Measurements from ENCODE around the gene TRMT1. TPM values are rescaled to one million over a fixed set of nuclear protein-coding genes. Genes with fewer than 3 reads are reported as not detected.

TRMT1 gene
- total and polyA plus RNA-seq, 2 of the 8 experiments (the other 6 are each of a cell fraction or from before 2014, with no cell fraction given), result 77.4 to 99.3 TPM

DNA sequence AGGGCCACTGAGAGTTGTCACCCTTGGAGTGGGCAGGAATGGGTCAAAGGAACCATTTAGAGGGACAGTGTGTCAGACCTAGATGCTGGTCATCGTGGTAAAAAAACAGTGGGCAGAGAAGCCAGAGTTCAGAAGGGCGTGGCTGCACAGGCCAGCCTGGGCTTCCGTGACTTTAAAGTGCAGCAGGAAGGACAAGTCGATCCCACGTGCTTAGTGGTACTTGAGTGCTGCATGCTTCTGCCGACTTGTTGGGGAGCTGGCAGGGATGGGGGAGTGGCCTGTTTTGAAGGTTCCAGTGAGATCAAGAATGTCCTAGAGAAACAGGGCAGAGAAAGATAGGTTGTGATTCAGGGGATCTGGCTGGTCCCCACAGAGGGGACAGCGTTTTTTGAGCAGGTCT, 30.9 kb downstream of the TRMT1 start:
- 84% methylated on average over 7 of the region's 7 CpGs; no CpG with 5 or more reads in 1 of the 2 experiments for WGBS, 2 experiments (ENCODE audit: extremely low coverage in 1 of 2, insufficient coverage in 1 of 2, insufficient read length in 1 of 2, insufficient replicate concordance in 2 of 2, low coverage in 1 of 2, low lambda C conversion rate in 2 of 2, missing lambda C conversion rate in 1 of 2)
- no peak for TF ChIP-seq RFX5 (IDR thresholded peaks at IDR 0.05; ENCODE audit: borderline replicate concordance, low read depth, low read length)
- TF ChIP-seq RXRA (IDR thresholded peaks at IDR 0.05; ENCODE audit: insufficient read depth, low read depth, low read length), result no peak
- TF ChIP-seq, protein P1, sequence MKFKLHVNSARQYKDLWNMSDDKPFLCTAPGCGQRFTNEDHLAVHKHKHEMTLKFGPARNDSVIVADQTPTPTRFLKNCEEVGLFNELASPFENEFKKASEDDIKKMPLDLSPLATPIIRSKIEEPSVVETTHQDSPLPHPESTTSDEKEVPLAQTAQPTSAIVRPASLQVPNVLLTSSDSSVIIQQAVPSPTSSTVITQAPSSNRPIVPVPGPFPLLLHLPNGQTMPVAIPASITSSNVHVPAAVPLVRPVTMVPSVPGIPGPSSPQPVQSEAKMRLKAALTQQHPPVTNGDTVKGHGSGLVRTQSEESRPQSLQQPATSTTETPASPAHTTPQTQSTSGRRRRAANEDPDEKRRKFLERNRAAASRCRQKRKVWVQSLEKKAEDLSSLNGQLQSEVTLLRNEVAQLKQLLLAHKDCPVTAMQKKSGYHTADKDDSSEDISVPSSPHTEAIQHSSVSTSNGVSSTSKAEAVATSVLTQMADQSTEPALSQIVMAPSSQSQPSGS (IDR thresholded peaks at IDR 0.05; ENCODE audit: low read length), result no peak
- TF ChIP-seq ASH2L (IDR thresholded peaks at IDR 0.05; ENCODE audit: low read length), result no peak
- TF ChIP-seq, protein P2, sequence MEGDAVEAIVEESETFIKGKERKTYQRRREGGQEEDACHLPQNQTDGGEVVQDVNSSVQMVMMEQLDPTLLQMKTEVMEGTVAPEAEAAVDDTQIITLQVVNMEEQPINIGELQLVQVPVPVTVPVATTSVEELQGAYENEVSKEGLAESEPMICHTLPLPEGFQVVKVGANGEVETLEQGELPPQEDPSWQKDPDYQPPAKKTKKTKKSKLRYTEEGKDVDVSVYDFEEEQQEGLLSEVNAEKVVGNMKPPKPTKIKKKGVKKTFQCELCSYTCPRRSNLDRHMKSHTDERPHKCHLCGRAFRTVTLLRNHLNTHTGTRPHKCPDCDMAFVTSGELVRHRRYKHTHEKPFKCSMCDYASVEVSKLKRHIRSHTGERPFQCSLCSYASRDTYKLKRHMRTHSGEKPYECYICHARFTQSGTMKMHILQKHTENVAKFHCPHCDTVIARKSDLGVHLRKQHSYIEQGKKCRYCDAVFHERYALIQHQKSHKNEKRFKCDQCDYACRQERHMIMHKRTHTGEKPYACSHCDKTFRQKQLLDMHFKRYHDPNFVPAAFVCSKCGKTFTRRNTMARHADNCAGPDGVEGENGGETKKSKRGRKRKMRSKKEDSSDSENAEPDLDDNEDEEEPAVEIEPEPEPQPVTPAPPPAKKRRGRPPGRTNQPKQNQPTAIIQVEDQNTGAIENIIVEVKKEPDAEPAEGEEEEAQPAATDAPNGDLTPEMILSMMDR (IDR thresholded peaks at IDR 0.05; ENCODE audit: control extremely low read depth in 1 of 3, insufficient read depth in 1 of 3, low read depth in 1 of 3, low read length in 3 of 3), result no peak
- TF ChIP-seq CBX8 (IDR thresholded peaks at IDR 0.05; ENCODE audit: borderline replicate concordance, low read depth, low read length), result no peak
- TF ChIP-seq CBX5 (IDR thresholded peaks at IDR 0.05; ENCODE audit: low read depth, low read length), result no peak
- TF ChIP-seq BRCA1 (IDR thresholded peaks at IDR 0.05; ENCODE audit: low read depth, low read length), result no peak
- no peak for TF ChIP-seq BCL11A (IDR thresholded peaks at IDR 0.05; ENCODE audit: low read depth in 2 of 2, low read length in 2 of 2)
- TF ChIP-seq POLR2A (IDR thresholded peaks at IDR 0.05; ENCODE audit: control extremely low read depth in 1 of 2, low read depth in 2 of 2, low read length in 2 of 2), result no peak

More for the DNA sequence above, 30.9 kb downstream of the TRMT1 start:
- Histone ChIP-seq H3K4ac (replicated peaks; ENCODE audit: insufficient read length, low read depth, low read length) (no peak overlapping the region), H3K56ac (replicated peaks; ENCODE audit: insufficient read length, low read depth, low read length) (no peak overlapping the region), H3K9ac (replicated peaks in 1 of 4; ENCODE audit: extremely low read depth in 1 of 4, low read depth in 3 of 4, low read length in 3 of 4) (no peak overlapping the region), H4K91ac (replicated peaks; ENCODE audit: insufficient read length, low read length) (no peak overlapping the region), H3K4me3 (ENCODE audit: extremely low read depth in 1 of 4, insufficient read depth in 2 of 4, low read depth in 3 of 4, low read length in 4 of 4) (no peak overlapping the region), H3K14ac (ENCODE audit: insufficient read length) (no peak overlapping the region), H3K79me2 (ENCODE audit: control insufficient read depth in 1 of 2, insufficient read depth in 2 of 2, low read length in 2 of 2) (no peaks in the 10 kb centered on the region), H3K4me2 (ENCODE audit: insufficient read depth in 1 of 2, low read depth in 2 of 2, low read length in 2 of 2) (no peak overlapping the region), H3K18ac (ENCODE audit: extremely low read depth, low read length) (no peak overlapping the region), H3K9me3 (ENCODE audit: insufficient read depth in 2 of 2, low read depth in 1 of 2, low read length in 1 of 2) (no peaks in the 10 kb centered on the region), H2BK20ac (ENCODE audit: low read length) (no peak overlapping the region), H2BK5ac (ENCODE audit: low read depth, low read length) (no peak overlapping the region), H3K23ac (ENCODE audit: insufficient read length) (no peak overlapping the region), H3K79me1 (ENCODE audit: low read depth, low read length) (no peaks in the 10 kb centered on the region), H3K27ac (ENCODE audit: low read depth, low read length) (no peak overlapping the region), H2AK5ac (ENCODE audit: low read depth, low read length) (no peak overlapping the region), H4K8ac (ENCODE audit: extremely low read depth, insufficient read depth, low read length) (no peak overlapping the region), H3K27me3 (replicated peaks in 1 of 4; ENCODE audit: control insufficient read depth in 3 of 4, extremely low read depth in 1 of 4, insufficient read depth in 3 of 4, low read length in 3 of 4) (peaks cover 0 to 10% (median 4%) of the 10 kb centered on the region in 4 experiments; a peak in 3 of 7 replicates), H2AFZ (ENCODE audit: low read length) (no peak overlapping the region), H3K23me2 (ENCODE audit: low read depth, low read length) (no peaks in the 10 kb centered on the region), H4K20me1 (replicated peaks in 1 of 2; ENCODE audit: control insufficient read depth in 1 of 2, insufficient read depth in 2 of 2, low read length in 2 of 2) (no peaks in the 10 kb centered on the region), H4K5ac (ENCODE audit: insufficient read length, low read depth, low read length) (no peak overlapping the region), H2BK120ac (replicated peaks; ENCODE audit: low read depth, low read length) (no peak overlapping the region), H3K36me3 (ENCODE audit: control insufficient read depth in 2 of 4, insufficient read depth in 4 of 4, low read length in 3 of 4) (no peaks in the 10 kb centered on the region), H3K4me1 (replicated peaks in 1 of 4; ENCODE audit: control insufficient read depth in 3 of 4, insufficient read depth in 4 of 4, low read length in 3 of 4) (peaks cover 1 to 11% (median 5%) of the 10 kb centered on the region in 4 experiments; a peak in 6 of 7 replicates), H2BK12ac (ENCODE audit: low read depth, low read length) (no peak overlapping the region; the same call in 1 of the 2 replicates), H2BK15ac (ENCODE audit: low read length) (no peak overlapping the region)
- FAIRE-seq (no peak), DNase-seq (ENCODE audit: low read depth in 1 of 2, low spot score in 2 of 2) (no peak)
- POLR2A ChIA-PET (ENCODE audit: partially characterized antibody), result interaction anchor here (0.7 to 2.8 kb wide), 9 partner anchors 8 to 140 kb away, joined by 3 to 8 read pairs (median 3); partner anchors contain the start of gene RAD23A
- CTCF ChIA-PET (ENCODE audit: partially characterized antibody), result interaction anchor here (0.8 to 48.8 kb wide), 12 partner anchors 9 to 120 kb away, joined by 3 to 1145 read pairs (median 6); no protein-coding TSS in a partner anchor

All from H1 (cell line).